Esophagus squamous epithelium (tissue), 5 donors: ENCODE data around the gene LTF. TPM values are rescaled to one million over a fixed set of nuclear protein-coding genes. Genes with fewer than 3 reads are reported as not detected.

Source experiments
- DNase-seq: peaks from one replicate; lab custom pipeline; 2025; lab: John Stamatoyannopoulos, UW
- H3K27ac ChIP-seq, 4 donors: fragments of 200-600 bp; sonication (generic); one replicate each; pipeline ENCODE4 v1.5.1; 2016 to 2019; ENCODE audit warnings: mild to moderate bottlenecking in 1 of 4
- H3K27me3 ChIP-seq, 4 donors: fragments of 200-600 bp; sonication (generic); 1 replicate in 3 of 4; 2 replicates in 1 of 4; pipeline versions ENCODE4 v1.5.1 to v1.6.0; 2017 to 2021; ENCODE audit warnings: antibody characterized with exemption in 1 of 4
- H3K36me3 ChIP-seq, 3 donors: fragments of 200-600 bp; sonication (generic); one replicate each; pipeline ENCODE4 v1.5.1; 2016 to 2019
- H3K4me1 ChIP-seq, 3 donors: fragments of 200-600 bp; sonication (generic); one replicate each; pipeline ENCODE4 v1.5.1; 2017 to 2019
- H3K4me3 ChIP-seq, 4 donors: fragments of 200-600 bp; sonication (generic); 1 replicate in 3 of 4; 2 replicates in 1 of 4; pipeline ENCODE4 v1.5.1; 2016 to 2019; ENCODE audit warnings: mild to moderate bottlenecking in 2 of 4, moderate library complexity in 1 of 4
- H3K9me3 ChIP-seq, 3 donors: fragments of 200-600 bp; sonication (generic); one replicate each; pipeline ENCODE4 v1.5.1; 2016 to 2019
- CTCF ChIP-seq, 6 experiments: fragments of 450-650 bp in 4 of 6; fragments of 200-600 bp in 2 of 6; sonication (generic) in 2 of 6; IDR thresholded peaks; one replicate each; pipeline ENCODE4 v1.5.1; 2016 to 2019; ENCODE audit warnings: antibody characterized with exemption in 6 of 6, mild to moderate bottlenecking in 4 of 6, moderate library complexity in 4 of 6
- POLR2A ChIP-seq, 4 donors: fragments of 450-650 bp; IDR thresholded peaks; one replicate each; pipeline ENCODE4 v1.6.1; 2017; ENCODE audit warnings: antibody characterized with exemption in 4 of 4, mild to moderate bottlenecking in 4 of 4, moderate library complexity in 3 of 4
- WGBS, 2 donors: methylation state at CpG; one replicate each; pipeline ENCODE4 v1.1.5; 2018; 5-methylcytosine and 5-hydroxymethylcytosine counted together
- intact Hi-C: fragments of 100-400 bp; cut with DNase I; formaldehyde crosslinking; loops from one replicate; pipeline ENCODE4 v1.15.0; 2022
- total RNA-seq, 4 donors: library from RNA; depleted of rRNA; stranded (reverse); fragments of >200 nt; gene quantifications; one replicate each; pipeline ENCODE4 v1.1.0, GENCODE V29; 2016
- donor health status: DM: yes; HTN: yes; CAD: no.

LTF gene
- total RNA-seq = 100 to 1,000 TPM in 1 of 4 donors, 1 to 10 TPM in 2, under 1 TPM in 1; 0.57 to 204 (median 2.6) TPM

GRCh38 chr3:46464326-46465195, at the start of gene LTF:
Gene LTF, minus strand, starts transcription at chr3:46464905. Its CDS starts 38 bp downstream, at chr3:46464867.
- H3K9me3 ChIP-seq = no peaks in the 10 kb centered on the region
- H3K36me3 ChIP-seq = no peaks in the 10 kb centered on the region
- TF ChIP-seq CTCF (IDR thresholded peaks at IDR 0.05) (no peak), POLR2A (IDR thresholded peaks at IDR 0.05) (no peak)
- H3K27me3 ChIP-seq = peaks cover 0 to 47% (median 2%) of the 10 kb centered on the region in 4 donors
- no peak within 1 kb of the TSS for H3K27ac ChIP-seq
- peaks cover 0 to 32% (median 4%) of the 10 kb centered on the region in 3 donors for H3K4me1 ChIP-seq
- intact Hi-C loops = no loop called here
- WGBS, 2 donors = 28 to 38% methylated on average over 7 to 17 of the region's 44 CpGs
- DNase-seq = no peak
- peak within 1 kb of the TSS in 1 of 4 donors; percentile 41 for H3K4me3 ChIP-seq

GRCh38 chr3:46512191-46512749, 47.6 kb upstream of the LTF start:
- no peaks in the 10 kb centered on the region for H3K9me3 ChIP-seq
- H3K4me3 ChIP-seq = no peak overlapping the region
- no peaks in the 10 kb centered on the region for H3K27me3 ChIP-seq
- WGBS, 2 donors = 65 to 76% methylated on average over 2 of the region's 2 CpGs
- H3K36me3 ChIP-seq = no peaks in the 10 kb centered on the region
- intact Hi-C loops = no loop called here
- DNase-seq = no peak
- TF ChIP-seq CTCF (IDR thresholded peaks at IDR 0.05) = no peak
- TF ChIP-seq POLR2A (IDR thresholded peaks at IDR 0.05) = no peak
- no peaks in the 10 kb centered on the region for H3K4me1 ChIP-seq
- no peak overlapping the region for H3K27ac ChIP-seq

- no peak for DNase-seq
- Histone ChIP-seq H3K4me3 (no peak overlapping the region), H3K9me3 (no peaks in the 10 kb centered on the region), H3K36me3 (no peaks in the 10 kb centered on the region), H3K27me3 (no peaks in the 10 kb centered on the region), H3K4me1 (no peaks in the 10 kb centered on the region), H3K27ac (no peak overlapping the region)
- WGBS, 2 donors = 61 to 72% methylated on average over 4 of the region's 4 CpGs
- TF ChIP-seq POLR2A (IDR thresholded peaks at IDR 0.05) (no peak), CTCF (IDR thresholded peaks at IDR 0.05) (no peak)
- intact Hi-C loops = no loop called here
Observed at GRCh38 chr3:46509661-46510187, 45.0 kb upstream of the LTF start.

GRCh38 chr3:46508850-46509591, 44.3 kb upstream of the LTF start:
- no peak for TF ChIP-seq CTCF (IDR thresholded peaks at IDR 0.05)
- TF ChIP-seq POLR2A (IDR thresholded peaks at IDR 0.05) = no peak
- Histone ChIP-seq H3K4me1 (no peaks in the 10 kb centered on the region), H3K27ac (no peak overlapping the region), H3K27me3 (no peaks in the 10 kb centered on the region), H3K9me3 (no peaks in the 10 kb centered on the region), H3K4me3 (no peak overlapping the region), H3K36me3 (no peaks in the 10 kb centered on the region)
- intact Hi-C loops = no loop called here
- WGBS, 2 donors = 82 to 92% methylated on average over 4 of the region's 4 CpGs
- no peak for DNase-seq
